Endodermal cell (in vitro differentiated cells): ENCODE results near the gene CUL5. TPM values are rescaled to one million over a fixed set of nuclear protein-coding genes. Genes with fewer than 3 reads are reported as not detected.

Source experiments
- DNase-seq: peaks from one replicate; pipeline ENCODE4 v3.0.0-alpha.2; 2017
- H3K27ac ChIP-seq: 2 replicates; pipeline ENCODE4 v1.5.1; 2013; ENCODE audit warnings: mild to moderate bottlenecking, low read depth, low read length, moderate library complexity
- H3K27me3 ChIP-seq: 2 replicates; pipeline ENCODE4 v1.6.1; 2013; ENCODE audit warnings: mild to moderate bottlenecking, low read length, moderate library complexity; ENCODE audit not compliant: insufficient read depth, control insufficient read depth, poor library complexity, severe bottlenecking
- H3K36me3 ChIP-seq: 2 replicates; pipeline ENCODE4 v1.7.0; 2013; ENCODE audit warnings: mild to moderate bottlenecking, low read length, moderate library complexity; ENCODE audit not compliant: control insufficient read depth, insufficient read depth
- H3K4me1 ChIP-seq: one replicate; pipeline ENCODE4 v1.7.0; 2013; ENCODE audit warnings: low read length; ENCODE audit not compliant: control insufficient read depth, insufficient read depth
- H3K4me3 ChIP-seq: 2 replicates; pipeline ENCODE4 v1.5.1; 2013; ENCODE audit warnings: mild to moderate bottlenecking, low read length, moderate library complexity
- H3K9ac ChIP-seq: 2 replicates; pipeline ENCODE4 v1.6.1; 2013; ENCODE audit warnings: mild to moderate bottlenecking, low read length, moderate library complexity; ENCODE audit not compliant: poor library complexity, severe bottlenecking; ENCODE audit errors: extremely low read depth
- H3K9me3 ChIP-seq: 2 replicates; pipeline ENCODE4 v1.6.1; 2013; ENCODE audit warnings: mild to moderate bottlenecking, low read length, moderate library complexity; ENCODE audit not compliant: control insufficient read depth
- H3K27ac Mint-ChIP-seq: 2 replicates; pipeline ENCODE4 v1.8.0; 2020; ENCODE audit warnings: mixed read lengths
- H3K27me3 Mint-ChIP-seq: 2 replicates; pipeline ENCODE4 v1.8.0; 2021; ENCODE audit warnings: mild to moderate bottlenecking, mixed read lengths; ENCODE audit not compliant: insufficient read depth
- H3K36me3 Mint-ChIP-seq: 2 replicates; pipeline ENCODE4 v1.8.0; 2020; ENCODE audit warnings: low read depth, mixed read lengths
- H3K4me1 Mint-ChIP-seq: 2 replicates; pipeline ENCODE4 v1.8.0; 2020; ENCODE audit warnings: mixed read lengths
- H3K4me3 Mint-ChIP-seq: 2 replicates; pipeline ENCODE4 v1.8.0; 2020; ENCODE audit warnings: mild to moderate bottlenecking, moderate library complexity, mixed read lengths
- H3K9me3 Mint-ChIP-seq: 2 replicates; pipeline ENCODE4 v1.8.0; 2020; ENCODE audit warnings: mild to moderate bottlenecking, mixed read lengths
- WGBS, 2 experiments: methylation state at CpG; one replicate each; pipeline versions ENCODE4 v1.1.5 to v1.1.7; 2013; ENCODE audit warnings: missing lambda C conversion rate in 2 of 2, mixed read lengths in 1 of 2; ENCODE audit not compliant: insufficient coverage in 1 of 2, insufficient read length in 1 of 2; 5-methylcytosine and 5-hydroxymethylcytosine counted together
- total RNA-seq, 2 donors: library from RNA; stranded (reverse); fragmentation: NEBNext Ultra II Directional in 1 of 2; extraction: Animal tissue kit (Norgen Biotek cat#: 25700) in 1 of 2; gene quantifications; 2 replicates in 1 of 2; 3 replicates in 1 of 2; pipeline ENCODE4 v1.2.1, GENCODE V29; 2021
- TF ChIP-seq, protein P1 (sequence below): fragments of 200-600 bp; sonication (generic); conservative IDR thresholded peaks from 2 replicates; pipeline ENCODE4 v1.5.0; 2021; ENCODE audit warnings: antibody characterized with exemption, mild to moderate bottlenecking

CUL5 gene
- total RNA-seq, 2 donors from 2014 or later = 33.8 to 40.0 TPM

- no peaks in the 10 kb centered on the region for H3K9me3 Mint-ChIP-seq
- H3K9me3 ChIP-seq = no peaks in the 10 kb centered on the region
- 89 to 100% methylated on average over 1 of the region's 1 CpG for WGBS, 2 experiments
- H3K9ac ChIP-seq = no peak overlapping the region
- no peaks in the 10 kb centered on the region for H3K27me3 Mint-ChIP-seq
- no peak overlapping the region for H3K27ac Mint-ChIP-seq
- no peaks in the 10 kb centered on the region for H3K27me3 ChIP-seq
- H3K36me3 ChIP-seq = peaks cover 11% of the 10 kb centered on the region
- TF ChIP-seq, protein P1, sequence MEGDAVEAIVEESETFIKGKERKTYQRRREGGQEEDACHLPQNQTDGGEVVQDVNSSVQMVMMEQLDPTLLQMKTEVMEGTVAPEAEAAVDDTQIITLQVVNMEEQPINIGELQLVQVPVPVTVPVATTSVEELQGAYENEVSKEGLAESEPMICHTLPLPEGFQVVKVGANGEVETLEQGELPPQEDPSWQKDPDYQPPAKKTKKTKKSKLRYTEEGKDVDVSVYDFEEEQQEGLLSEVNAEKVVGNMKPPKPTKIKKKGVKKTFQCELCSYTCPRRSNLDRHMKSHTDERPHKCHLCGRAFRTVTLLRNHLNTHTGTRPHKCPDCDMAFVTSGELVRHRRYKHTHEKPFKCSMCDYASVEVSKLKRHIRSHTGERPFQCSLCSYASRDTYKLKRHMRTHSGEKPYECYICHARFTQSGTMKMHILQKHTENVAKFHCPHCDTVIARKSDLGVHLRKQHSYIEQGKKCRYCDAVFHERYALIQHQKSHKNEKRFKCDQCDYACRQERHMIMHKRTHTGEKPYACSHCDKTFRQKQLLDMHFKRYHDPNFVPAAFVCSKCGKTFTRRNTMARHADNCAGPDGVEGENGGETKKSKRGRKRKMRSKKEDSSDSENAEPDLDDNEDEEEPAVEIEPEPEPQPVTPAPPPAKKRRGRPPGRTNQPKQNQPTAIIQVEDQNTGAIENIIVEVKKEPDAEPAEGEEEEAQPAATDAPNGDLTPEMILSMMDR = no peak
- H3K27ac ChIP-seq = no peak overlapping the region
- DNase-seq = no peak
- no peaks in the 10 kb centered on the region for H3K4me1 ChIP-seq
- peaks cover 39% of the 10 kb centered on the region for H3K36me3 Mint-ChIP-seq
- no peak overlapping the region for H3K4me3 ChIP-seq
- no peak overlapping the region for H3K4me3 Mint-ChIP-seq
- no peaks in the 10 kb centered on the region for H3K4me1 Mint-ChIP-seq
These were observed 128.5 kb downstream of the CUL5 start for GRCh38 chr11:108137212-108137611.

DNA sequence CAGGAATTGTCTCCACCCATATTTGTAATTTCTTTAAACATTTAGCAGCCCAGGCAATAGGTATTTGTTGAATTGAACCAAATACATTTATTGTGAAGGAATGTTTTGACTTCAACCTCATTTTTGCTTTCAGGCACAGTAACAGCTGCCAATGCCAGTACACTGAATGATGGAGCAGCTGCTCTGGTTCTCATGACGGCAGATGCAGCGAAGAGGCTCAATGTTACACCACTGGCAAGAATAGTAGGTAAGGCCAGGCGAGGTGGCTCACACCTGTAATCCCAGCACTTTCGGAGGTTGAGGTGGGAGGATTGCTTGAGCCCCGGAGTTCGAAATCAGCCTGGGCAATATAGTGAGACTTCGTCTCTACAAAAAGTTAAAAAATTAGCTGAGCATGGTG is 133.6 kb downstream of the CUL5 start:
- Histone ChIP-seq H3K4me3 (no peak overlapping the region), H3K27me3 (no peaks in the 10 kb centered on the region), H3K9ac (no peak overlapping the region), H3K4me1 (no peaks in the 10 kb centered on the region), H3K27ac (no peak overlapping the region), H3K36me3 (peaks cover 53% of the 10 kb centered on the region), H3K9me3 (no peaks in the 10 kb centered on the region)
- Mint-ChIP-seq H3K4me1 (no peaks in the 10 kb centered on the region), H3K36me3 (peaks cover 61% of the 10 kb centered on the region), H3K9me3 (no peaks in the 10 kb centered on the region), H3K27me3 (no peaks in the 10 kb centered on the region), H3K4me3 (no peak overlapping the region), H3K27ac (no peak overlapping the region)
- TF ChIP-seq, protein P1 = no peak
- 85 to 86% methylated on average over 7 of the region's 7 CpGs for WGBS, 2 experiments
- no peak for DNase-seq

- Mint-ChIP-seq H3K4me1 (no peaks in the 10 kb centered on the region), H3K9me3 (no peaks in the 10 kb centered on the region), H3K27me3 (no peaks in the 10 kb centered on the region), H3K36me3 (peaks cover 72% of the 10 kb centered on the region), H3K27ac (peak overlapping the region; percentile 28), H3K4me3 (no peak overlapping the region)
- H3K36me3 ChIP-seq = peaks cover 76% of the 10 kb centered on the region
- TF ChIP-seq, protein P1 = no peak
- H3K4me1 ChIP-seq = no peaks in the 10 kb centered on the region
- DNase-seq = no peak
- no peak overlapping the region for H3K9ac ChIP-seq
- WGBS, 2 experiments = 91 to 100% methylated on average over 2 to 3 of the region's 3 CpGs
- H3K9me3 ChIP-seq = no peaks in the 10 kb centered on the region
- H3K27me3 ChIP-seq = no peaks in the 10 kb centered on the region
- no peak overlapping the region for H3K4me3 ChIP-seq
- H3K27ac ChIP-seq = no peak overlapping the region
These were observed 135.9 kb downstream of the CUL5 start for GRCh38 chr11:108144615-108145014.
